Midbrain (tissue), 1 donor: Measurements from ENCODE around the gene ERBB3.
"Not testable (repeated sequence)": the region's sequence is repeated elsewhere in the genome, so short reads cannot be mapped to it uniquely, and the experiment has no call there.

Experiments used
- DNase-seq: peaks from one replicate; lab custom pipeline; 2025; lab: John Stamatoyannopoulos, UW

The ERBB3 gene

DNA sequence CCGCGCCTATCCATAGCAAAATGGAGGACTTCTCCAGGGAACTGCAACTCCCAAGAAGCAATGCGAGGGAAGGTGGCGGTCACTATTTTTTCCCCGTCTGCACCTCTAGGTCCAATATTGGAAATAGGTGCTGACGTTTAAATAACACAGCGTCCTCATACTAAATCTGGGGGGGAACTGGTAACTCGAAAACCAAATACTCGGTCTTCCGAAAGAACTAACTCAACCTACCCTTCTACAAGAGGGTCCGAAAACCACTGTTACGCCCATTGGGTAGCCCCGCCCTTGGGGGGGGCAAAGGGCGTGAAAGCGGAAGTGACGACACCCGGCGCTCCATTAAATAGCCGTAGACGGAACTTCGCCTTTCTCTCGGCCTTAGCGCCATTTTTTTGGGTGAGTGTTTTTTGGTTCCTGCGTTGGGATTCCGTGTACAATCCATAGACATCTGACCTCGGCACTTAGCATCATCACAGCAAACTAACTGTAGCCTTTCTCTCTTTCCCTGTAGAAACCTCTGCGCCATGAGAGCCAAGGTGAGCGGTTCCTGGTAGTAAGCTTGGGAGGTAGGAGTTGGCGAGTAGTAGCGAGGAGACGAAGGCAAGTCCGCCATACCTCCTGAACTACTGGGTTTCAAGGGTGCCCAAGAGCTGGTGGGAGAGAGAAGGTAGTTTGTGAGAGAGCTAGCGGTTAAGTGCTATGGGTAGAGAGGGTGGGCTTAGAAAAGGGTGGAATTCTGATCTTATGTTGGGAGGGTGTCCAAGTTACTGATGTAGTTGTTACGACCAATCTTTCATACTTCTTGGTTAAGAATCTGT, 36.5 kb downstream of the ERBB3 start, which contains the start of gene RPL41:
RPL41 (plus strand) TSS at position 367 of the 815 bp plus-strand sequence.
- DNase-seq: peak; percentile 97

- DNase-seq: not testable (repeated sequence)
Observed at GRCh38 chr12:56117082-56117706, 37.2 kb downstream of the ERBB3 start.

DNA sequence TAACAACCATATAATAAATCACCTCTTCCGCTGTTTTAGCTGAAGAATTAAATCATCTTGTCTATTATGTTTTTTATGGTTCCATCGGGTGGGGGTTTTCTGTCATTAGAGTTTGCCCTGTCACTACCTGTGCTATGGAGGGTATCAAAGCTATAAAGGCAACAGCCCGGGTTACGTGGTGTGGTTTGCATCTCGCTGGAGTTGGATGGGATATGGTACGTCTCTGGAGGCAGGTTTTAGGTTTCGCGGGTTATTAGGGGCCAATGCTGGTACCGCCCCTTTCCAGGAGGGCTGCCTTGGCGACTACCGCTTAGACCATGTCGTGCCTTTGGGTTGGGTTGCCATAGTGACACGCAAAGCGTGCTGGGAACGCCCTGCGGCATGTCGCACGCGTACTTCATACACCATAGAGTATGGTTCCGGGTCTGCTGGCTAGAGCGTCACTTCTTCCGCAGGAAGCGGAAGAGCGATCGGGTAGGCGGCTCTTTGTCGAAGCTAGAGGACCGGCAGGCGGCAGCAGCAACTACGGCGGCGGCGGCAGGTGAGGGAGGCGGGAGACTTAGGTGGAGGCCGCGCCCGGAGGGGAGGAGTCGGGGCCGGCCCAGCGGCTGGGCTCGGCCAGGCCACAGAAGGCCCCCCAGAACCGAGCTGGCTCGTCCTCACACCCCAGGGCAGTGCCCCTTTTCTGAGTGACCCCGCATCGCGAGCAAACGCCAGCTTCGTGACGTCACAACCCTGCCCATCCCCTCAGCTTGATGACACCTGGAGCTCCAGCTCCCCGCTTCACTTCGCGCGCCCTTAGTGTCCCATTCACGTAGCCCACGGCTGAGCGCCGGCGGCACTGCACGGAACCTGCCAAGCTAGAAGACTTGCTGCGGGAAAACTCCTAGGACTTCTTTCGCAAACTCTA, 38.1 kb downstream of the ERBB3 start, which contains the start of gene ZC3H10:
ZC3H10 (plus strand) TSS at position 489 of the 910 bp plus-strand sequence. CDS start 2,297 bp downstream, outside the sequence.
- DNase-seq: peak; percentile 97

DNA sequence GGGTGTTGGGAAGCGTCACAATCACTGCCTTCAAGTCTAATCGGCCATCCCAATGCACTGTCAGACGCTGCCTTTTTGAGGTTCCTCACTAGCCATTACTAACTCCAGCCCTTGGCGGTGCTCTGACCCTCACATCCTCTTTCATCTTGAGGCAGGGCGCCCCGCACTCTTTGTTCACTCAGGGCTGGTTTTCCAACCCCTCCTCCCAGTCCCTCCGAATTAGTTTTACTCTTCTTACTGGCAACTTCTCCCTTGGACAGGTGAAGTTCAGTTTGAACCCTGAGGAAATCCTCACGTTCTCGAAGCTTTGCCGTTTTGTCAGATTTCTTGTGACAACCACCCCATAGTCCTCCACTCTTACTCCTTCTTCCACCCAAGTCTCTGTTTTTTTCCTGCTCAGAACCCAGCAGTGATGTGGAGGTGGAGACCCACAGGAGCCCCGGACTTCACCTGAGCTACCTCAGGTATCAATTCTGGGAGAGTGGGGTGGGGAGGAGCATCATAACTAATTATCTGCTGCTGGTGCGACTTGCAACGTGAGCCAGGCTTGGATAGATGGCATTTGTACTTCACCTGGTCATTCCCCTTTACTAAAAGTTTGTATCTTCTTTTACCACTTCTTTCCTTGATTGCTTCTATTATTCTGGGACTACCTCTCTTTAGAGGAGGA, 38.9 kb downstream of the ERBB3 start:
- no peak for DNase-seq

GRCh38 chr12:56119361-56119796, 39.4 kb downstream of the ERBB3 start:
- DNase-seq: peak; percentile 77

DNA sequence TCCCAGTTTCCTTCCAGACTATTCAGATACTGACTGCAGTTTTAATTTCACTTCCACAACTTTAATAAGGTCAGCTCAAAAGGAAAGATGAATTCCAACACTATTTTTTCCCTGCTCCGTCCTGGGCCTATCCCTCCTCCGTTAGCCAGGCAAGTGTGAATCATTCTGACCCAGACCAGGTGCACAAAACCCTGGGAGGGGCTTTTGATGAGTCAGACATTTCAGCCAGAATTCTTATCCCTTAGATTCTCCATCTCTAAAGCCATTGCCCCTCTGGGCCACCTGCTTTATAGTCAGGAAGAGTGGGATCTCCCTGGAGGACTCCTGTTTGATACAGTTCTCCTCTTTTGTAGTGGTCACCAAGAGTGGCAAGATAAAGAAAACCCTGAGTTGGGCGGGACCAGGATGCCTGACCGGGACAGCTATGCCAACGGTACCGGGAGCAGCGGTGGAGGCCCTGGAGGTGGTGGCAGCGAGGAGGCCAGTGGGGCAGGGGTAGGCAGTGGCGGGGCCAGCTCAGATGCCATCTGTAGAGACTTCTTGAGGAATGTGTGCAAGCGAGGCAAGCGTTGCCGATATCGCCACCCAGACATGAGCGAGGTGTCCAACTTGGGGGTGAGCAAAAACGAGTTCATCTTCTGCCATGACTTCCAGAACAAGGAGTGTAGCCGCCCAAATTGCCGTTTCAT, 40.3 kb downstream of the ERBB3 start:
- no peak for DNase-seq

GRCh38 chr12:56121204-56121870, 41.4 kb downstream of the ERBB3 start:
- DNase-seq: no peak

DNA sequence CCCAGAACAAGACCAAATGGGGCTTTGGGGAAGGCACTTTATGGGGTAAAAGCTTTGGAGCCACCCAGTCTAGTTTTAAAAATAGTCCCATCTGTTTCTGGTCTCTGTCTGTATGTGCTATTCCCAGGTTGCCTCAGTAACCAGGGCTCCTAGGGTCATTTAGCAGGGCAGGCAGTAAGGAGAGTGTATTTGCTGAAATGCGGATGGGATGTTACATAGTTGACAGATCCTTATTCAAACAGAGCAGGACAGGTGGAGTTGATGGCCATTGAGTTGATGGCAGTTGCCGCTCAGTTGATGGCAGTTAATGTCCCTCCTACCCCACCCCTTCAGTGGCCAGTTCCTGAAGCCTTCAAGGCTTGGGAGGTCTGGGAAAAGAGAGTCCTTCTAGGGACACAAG, 42.7 kb downstream of the ERBB3 start:
- no peak for DNase-seq

GRCh38 chr12:56124133-56124532, 44.2 kb downstream of the ERBB3 start:
- DNase-seq: no peak

GRCh38 chr12:56126732-56127239, 46.8 kb downstream of the ERBB3 start:
- DNase-seq: no peak

DNA sequence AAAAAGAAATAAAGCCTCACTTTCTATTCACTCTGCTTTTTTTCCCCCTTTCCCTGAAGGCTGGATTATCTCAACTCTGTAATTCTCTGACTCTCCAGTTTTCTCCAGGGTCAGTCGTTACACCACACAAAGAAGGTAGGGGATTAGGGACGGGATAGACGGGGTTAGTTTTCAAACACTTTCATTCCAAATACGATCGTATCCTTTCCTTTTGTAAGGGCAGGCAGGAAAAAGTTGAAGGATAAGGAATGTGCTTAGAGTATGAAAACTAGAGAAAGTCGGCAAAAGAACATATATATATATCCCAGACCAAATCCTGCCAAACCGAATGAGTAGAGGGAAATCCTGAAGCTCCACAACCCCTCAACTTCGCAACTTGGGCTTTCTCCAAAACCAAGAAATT, 47.5 kb downstream of the ERBB3 start:
- DNase-seq: no peak

DNA sequence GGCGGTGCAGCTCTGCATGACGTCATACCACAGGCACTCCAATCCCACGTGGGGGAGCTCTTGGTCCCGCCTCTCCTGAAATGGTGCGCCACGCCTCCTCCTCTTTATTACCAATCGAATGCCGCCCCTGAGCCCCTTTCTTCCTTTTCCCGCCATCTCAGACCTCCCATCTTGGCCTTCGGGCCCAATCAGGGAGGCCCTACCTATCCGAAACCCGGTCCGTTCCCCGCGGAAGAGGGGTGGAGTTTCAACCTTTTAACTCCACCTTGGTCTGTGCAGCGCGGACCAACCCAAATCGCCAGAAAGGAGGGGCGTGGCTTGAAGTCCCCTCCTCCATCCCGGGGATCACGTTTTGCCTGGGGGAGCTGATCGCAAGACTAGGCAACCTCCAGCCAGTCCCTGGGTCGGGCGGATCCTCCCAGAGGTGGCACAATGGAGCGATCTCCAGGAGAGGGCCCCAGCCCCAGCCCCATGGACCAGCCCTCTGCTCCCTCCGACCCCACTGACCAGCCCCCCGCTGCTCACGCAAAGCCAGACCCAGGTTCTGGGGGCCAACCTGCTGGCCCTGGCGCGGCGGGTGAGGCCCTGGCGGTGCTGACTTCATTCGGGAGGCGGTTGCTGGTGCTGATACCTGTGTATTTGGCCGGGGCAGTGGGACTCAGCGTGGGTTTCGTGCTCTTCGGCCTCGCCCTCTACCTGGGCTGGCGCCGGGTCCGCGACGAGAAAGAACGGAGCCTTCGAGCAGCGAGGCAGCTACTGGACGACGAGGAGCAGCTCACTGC, 48.1 kb downstream of the ERBB3 start, which contains the start of gene ESYT1:
ESYT1 (plus strand) TSS at position 380 of the 782 bp plus-strand sequence; CDS start at position 433, 53 bp downstream.
- peak; percentile 95 for DNase-seq

DNA sequence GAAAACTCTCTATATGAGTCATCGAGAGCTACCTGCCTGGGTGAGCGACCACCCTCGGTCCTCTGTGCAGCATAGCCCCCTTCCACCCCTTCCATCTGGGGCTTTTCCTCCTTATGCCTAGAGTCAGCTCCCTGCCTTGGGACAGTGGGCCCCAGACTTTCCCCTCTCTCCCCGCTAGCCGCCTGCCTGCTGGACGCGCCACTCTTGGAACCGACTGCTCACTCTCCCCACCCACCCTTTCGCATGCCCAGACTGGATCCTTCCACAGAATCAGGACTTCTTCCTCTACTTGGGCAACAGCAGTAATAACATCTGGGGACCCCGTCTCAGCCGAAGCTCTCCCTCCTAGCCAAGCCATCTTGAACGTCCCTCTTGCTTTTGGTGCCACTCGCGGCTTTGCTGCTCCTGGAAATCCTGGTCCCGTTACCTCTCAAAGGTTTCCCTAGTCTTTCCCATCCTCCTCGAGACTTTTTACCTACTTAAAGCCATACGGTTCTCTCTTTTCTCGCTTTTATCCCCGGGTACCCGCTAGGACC, 48.8 kb downstream of the ERBB3 start:
- no peak for DNase-seq

- DNase-seq: no peak
Observed at GRCh38 chr12:56129206-56129941, 49.4 kb downstream of the ERBB3 start.

- DNase-seq: no peak
Observed at GRCh38 chr12:56129942-56130495, 50.1 kb downstream of the ERBB3 start.

DNA sequence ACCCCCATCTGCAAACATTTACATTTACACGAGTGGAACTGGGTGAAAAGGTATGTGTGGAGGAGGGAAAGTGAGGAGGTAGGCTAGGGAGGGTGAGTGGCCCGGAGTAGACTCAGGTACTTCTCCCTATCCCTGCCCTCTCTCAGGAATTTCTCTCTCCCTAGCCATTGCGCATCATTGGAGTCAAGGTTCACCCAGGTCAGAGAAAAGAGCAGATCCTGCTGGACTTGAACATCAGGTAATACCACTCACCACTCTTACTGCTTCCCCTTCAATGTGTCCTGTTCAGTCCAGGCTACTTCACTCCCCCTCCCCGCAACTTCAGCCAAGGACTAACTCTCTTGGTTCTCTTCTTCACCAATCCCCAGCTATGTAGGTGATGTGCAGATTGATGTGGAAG, 50.9 kb downstream of the ERBB3 start:
- no peak for DNase-seq

DNA sequence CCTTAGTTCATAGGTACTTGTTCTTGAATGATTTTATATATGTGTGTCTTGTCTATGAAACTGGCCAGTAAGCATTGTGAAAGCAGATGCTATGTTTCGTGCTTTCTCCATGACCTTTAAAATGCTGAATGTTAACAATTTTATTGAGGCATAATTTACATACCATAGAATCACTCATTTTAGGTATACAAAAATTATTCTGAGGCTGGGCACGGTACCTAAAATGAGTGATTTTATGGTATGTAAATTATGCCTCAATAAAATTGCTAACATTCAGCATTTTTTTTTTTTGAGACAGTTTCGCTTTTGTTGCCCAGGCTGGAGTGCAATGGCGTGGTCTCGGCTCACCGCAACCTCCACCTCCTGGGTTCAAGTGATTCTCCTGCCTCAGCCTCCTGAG, 54.9 kb downstream of the ERBB3 start:
- DNase-seq: no peak
